Body of pancreas (tissue), 4 donors: ENCODE results near the gene GNAT2. TPM values are rescaled to one million over a fixed set of nuclear protein-coding genes. Genes with fewer than 3 reads are reported as not detected.

ENCODE experiments used
- ATAC-seq: fragments of 150-250 bp; one replicate; pipeline ENCODE4 v1.9.1; 2016
- DNase-seq, 4 donors: peaks; one replicate each; pipeline ENCODE4 v3.0.0-alpha.2; 2019
- H3K27ac ChIP-seq, 4 donors: fragments of 200-600 bp; sonication (generic); 1 replicate in 3 of 4; 2 replicates in 1 of 4; pipeline versions ENCODE4 v1.5.1 to v1.6.1; 2016 to 2019; ENCODE audit warnings: mild to moderate bottlenecking in 1 of 4, mixed read lengths in 1 of 4, moderate library complexity in 1 of 4
- H3K27me3 ChIP-seq, 2 donors: fragments of 200-600 bp; sonication (generic); one replicate each; pipeline ENCODE4 v1.6.0; 2016; ENCODE audit warnings: mild to moderate bottlenecking in 1 of 2
- H3K36me3 ChIP-seq, 2 donors: fragments of 200-600 bp; sonication (generic); replicated peaks in 1 of 2; 2 replicates each; pipeline ENCODE4 v1.5.1; 2016; ENCODE audit warnings: low read depth in 2 of 2; ENCODE audit not compliant: insufficient read depth in 1 of 2
- H3K4me1 ChIP-seq: fragments of 200-600 bp; sonication (generic); one replicate; pipeline ENCODE4 v1.6.0; 2016
- H3K4me3 ChIP-seq, 2 donors: fragments of 200-600 bp; sonication (generic); 1 replicate in 1 of 2; 2 replicates in 1 of 2; pipeline ENCODE4 v1.5.1; 2016 to 2019
- H3K9me3 ChIP-seq, 3 donors: fragments of 200-600 bp; sonication (generic); 1 replicate in 2 of 3; 2 replicates in 1 of 3; pipeline ENCODE4 v1.5.1; 2016
- POLR2A ChIP-seq, 3 donors: fragments of 450-650 bp; IDR thresholded peaks; one replicate each; pipeline ENCODE4 v1.6.1; 2016; ENCODE audit warnings: antibody characterized with exemption in 3 of 3, mild to moderate bottlenecking in 2 of 3
- WGBS, 2 donors: methylation state at CpG; one replicate each; pipeline ENCODE4 v1.1.5; 2017; 5-methylcytosine and 5-hydroxymethylcytosine counted together
- intact Hi-C: fragments of 100-400 bp; cut with DNase I; formaldehyde crosslinking; loops from one replicate; pipeline ENCODE4 v1.15.1; 2023
- total RNA-seq, 2 donors: library from RNA; depleted of rRNA; stranded (reverse); fragments of >200 nt; gene quantifications; one replicate each; pipeline ENCODE4 v1.1.0, GENCODE V29; 2016
- TF ChIP-seq, protein P1 (sequence below), 7 experiments: fragments of 450-650 bp in 4 of 7; fragments of 200-600 bp in 3 of 7; sonication (generic) in 3 of 7; IDR thresholded peaks; one replicate each; pipeline ENCODE4 v1.5.1; 2016 to 2019; ENCODE audit warnings: antibody characterized with exemption in 7 of 7

Gene GNAT2
- total RNA-seq, 2 donors from 2014 or later, result not detected

DNA sequence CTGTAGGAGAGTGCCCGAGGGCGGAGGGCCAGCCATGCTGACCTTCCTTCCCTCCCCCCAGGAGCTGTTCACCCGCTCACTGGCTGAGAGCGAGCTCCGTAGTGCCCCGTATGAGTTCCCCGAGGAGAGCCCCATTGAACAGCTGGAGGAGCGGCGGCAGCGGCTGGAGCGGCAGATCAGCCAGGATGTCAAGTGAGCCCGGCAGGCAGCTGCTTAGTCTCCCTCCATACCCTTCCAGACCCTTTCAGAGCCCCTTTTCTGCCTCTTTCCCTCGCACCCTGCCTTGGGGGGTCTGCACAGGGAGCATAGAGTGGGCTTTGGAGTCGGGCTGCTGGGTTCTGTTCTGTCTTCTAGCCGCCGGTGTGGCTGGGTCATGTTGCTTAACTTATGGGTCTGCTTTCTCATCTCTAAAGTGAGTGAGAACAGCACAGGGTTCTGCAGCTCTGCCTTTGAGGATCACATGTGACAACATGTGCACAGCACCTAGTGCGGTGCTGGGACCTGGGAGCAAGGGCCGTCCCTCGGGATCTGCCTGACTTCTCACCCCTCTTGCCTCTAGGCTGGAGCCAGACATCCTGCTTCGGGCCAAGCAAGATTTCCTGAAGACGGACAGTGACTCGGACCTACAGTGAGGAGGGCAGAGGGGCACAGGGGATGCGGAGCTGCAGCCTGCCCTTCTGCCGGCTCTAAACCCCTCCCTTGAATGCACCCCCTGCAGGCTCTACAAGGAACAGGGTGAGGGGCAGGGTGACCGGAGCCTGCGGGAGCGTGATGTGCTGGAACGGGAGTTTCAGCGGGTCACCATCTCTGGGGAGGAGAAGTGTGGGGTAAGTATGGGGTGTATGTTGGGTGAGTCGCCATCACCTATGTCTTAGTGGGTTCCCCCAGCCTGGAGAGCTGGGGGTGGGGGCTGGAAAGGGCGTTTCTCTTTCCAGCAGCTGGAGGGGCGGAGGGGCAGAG lies 6.5 kb upstream of the GNAT2 start:
- 82 to 83% methylated on average over 31 to 32 of the region's 32 CpGs for WGBS, 2 donors
- no peak for TF ChIP-seq POLR2A (IDR thresholded peaks at IDR 0.05)
- TF ChIP-seq, protein P1, sequence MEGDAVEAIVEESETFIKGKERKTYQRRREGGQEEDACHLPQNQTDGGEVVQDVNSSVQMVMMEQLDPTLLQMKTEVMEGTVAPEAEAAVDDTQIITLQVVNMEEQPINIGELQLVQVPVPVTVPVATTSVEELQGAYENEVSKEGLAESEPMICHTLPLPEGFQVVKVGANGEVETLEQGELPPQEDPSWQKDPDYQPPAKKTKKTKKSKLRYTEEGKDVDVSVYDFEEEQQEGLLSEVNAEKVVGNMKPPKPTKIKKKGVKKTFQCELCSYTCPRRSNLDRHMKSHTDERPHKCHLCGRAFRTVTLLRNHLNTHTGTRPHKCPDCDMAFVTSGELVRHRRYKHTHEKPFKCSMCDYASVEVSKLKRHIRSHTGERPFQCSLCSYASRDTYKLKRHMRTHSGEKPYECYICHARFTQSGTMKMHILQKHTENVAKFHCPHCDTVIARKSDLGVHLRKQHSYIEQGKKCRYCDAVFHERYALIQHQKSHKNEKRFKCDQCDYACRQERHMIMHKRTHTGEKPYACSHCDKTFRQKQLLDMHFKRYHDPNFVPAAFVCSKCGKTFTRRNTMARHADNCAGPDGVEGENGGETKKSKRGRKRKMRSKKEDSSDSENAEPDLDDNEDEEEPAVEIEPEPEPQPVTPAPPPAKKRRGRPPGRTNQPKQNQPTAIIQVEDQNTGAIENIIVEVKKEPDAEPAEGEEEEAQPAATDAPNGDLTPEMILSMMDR (IDR thresholded peaks at IDR 0.05), result no peak
- no peaks in the 10 kb centered on the region for H3K27me3 ChIP-seq
- intact Hi-C loops, result loop anchor here (5.0 kb wide), 1 partner anchor 84 kb away; no protein-coding TSS in a partner anchor
- peaks cover 11 to 20% of the 10 kb centered on the region in 2 donors for H3K36me3 ChIP-seq
- H3K4me3 ChIP-seq, result no peak overlapping the region
- no peak overlapping the region for H3K27ac ChIP-seq
- ATAC-seq, result no peak
- no peak for DNase-seq
- no peaks in the 10 kb centered on the region for H3K9me3 ChIP-seq
- peaks cover 30% of the 10 kb centered on the region for H3K4me1 ChIP-seq

DNA sequence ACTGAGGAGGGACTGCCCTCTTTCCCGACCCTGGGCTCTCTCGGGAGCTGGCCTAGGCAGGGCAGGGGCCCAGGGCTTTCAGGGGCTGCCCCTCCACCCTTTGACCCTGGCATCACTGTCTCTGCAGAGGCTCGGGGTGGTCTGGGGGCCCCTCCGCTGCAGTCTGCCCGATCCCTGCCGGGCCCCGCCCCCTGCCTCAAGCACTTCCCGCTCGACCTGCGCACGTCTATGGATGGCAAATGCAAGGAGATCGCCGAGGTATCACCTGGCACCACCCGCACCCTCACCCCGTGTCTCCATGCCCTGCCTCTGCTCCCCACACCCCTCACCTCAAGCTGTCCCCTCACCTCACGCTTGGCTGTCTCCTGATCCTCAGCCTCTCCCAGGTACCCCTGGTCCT lies 5.8 kb upstream of the GNAT2 start:
- TF ChIP-seq, protein P1 (IDR thresholded peaks at IDR 0.05), result no peak
- TF ChIP-seq POLR2A (IDR thresholded peaks at IDR 0.05), result no peak
- Histone ChIP-seq H3K36me3 (peaks cover 11 to 18% of the 10 kb centered on the region in 2 donors), H3K9me3 (no peaks in the 10 kb centered on the region), H3K27me3 (no peaks in the 10 kb centered on the region), H3K27ac (no peak overlapping the region), H3K4me3 (no peak overlapping the region), H3K4me1 (peaks cover 30% of the 10 kb centered on the region)
- 84 to 88% methylated on average over 16 of the region's 16 CpGs for WGBS, 2 donors
- intact Hi-C loops, result loop anchor here (5.0 kb wide), 1 partner anchor 83 kb away; no protein-coding TSS in a partner anchor
- ATAC-seq (no peak), DNase-seq (no peak)

DNA sequence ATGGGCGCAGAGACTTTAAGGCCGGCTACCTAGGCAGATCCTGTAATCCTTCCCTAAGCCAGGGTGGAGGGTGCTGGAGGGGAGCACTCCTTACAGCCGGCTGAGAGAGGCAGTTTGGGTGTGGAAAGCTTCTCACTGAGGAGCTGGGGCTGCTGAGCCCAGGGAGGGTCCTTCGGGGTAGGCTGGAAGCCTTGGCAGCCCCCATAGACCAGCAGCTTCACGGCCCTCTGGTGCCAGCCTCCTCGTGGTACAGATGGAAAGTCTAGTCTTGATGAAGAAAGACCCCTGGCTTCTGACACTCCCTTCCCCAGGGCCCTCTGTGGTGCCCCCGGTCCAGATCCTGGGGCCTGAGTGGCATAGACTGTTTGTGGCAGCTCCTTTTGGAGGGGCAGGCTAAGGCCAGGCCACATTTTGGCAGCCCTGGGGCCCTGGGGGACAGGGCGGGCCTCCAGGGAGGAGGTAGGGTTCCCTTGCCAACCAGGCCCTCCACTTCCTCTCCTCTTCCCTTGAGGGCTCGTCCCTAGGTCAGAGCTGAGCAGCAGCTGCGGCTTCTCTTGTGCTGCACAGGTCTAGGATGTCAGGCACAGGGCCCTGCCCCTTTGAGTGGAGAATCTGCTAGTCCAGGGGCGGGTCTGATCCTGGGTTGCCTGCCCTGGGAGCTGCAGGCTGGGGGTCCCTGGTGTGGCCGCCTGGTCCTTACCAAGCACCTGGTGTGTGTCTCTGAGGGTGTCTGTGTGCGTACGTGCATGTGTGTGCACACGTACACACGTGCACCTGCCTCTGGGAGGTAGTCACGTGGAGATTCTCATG lies 5.0 kb upstream of the GNAT2 start:
- peaks cover 33% of the 10 kb centered on the region for H3K4me1 ChIP-seq
- intact Hi-C loops, result loop anchor here (5.0 kb wide), 1 partner anchor 82 kb away; no protein-coding TSS in a partner anchor
- no peak overlapping the region for H3K4me3 ChIP-seq
- WGBS, 2 donors, result 83 to 100% methylated on average over 4 to 17 of the region's 17 CpGs
- ATAC-seq (no peak), DNase-seq (no peak)
- peaks cover 10 to 18% of the 10 kb centered on the region in 2 donors for H3K36me3 ChIP-seq
- no peaks in the 10 kb centered on the region for H3K9me3 ChIP-seq
- no peak overlapping the region for H3K27ac ChIP-seq
- no peaks in the 10 kb centered on the region for H3K27me3 ChIP-seq
- TF ChIP-seq, protein P1 (IDR thresholded peaks at IDR 0.05), result no peak
- TF ChIP-seq POLR2A (IDR thresholded peaks at IDR 0.05), result no peak

DNA sequence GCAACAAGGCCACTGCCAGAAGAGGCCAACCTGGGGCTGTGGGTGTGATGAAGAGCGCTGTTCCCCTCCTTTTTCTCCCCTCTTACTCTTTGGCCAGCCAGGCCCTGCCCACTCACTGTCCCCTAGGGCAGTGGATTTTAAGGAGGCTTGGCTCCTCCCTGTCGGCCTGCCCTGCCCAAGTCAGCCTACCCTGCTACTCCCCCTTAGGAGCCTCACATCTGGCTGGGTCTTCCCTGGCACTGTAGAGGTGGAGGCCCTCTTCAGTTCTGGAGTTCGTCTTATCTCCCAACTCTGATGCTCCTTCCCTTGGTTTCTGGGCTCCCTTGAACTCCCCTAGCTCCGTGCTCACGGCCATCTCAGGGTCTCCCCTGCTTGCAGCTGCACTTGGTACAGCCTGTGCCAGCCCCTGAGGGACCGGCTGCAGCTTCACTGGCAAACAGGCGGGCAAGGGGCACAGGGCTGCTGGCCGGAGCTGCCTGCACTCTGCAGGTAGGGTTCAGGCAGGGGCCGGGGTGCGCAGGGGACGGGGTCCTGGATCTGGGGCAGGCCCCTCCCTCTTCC lies 4.3 kb upstream of the GNAT2 start:
- DNase-seq, result no peak
- no peak overlapping the region for H3K27ac ChIP-seq
- no peak overlapping the region for H3K4me3 ChIP-seq
- H3K27me3 ChIP-seq, result no peaks in the 10 kb centered on the region
- intact Hi-C loops, result no loop called here
- peaks cover 4 to 14% of the 10 kb centered on the region in 2 donors for H3K36me3 ChIP-seq
- 73 to 76% methylated on average over 6 to 11 of the region's 11 CpGs for WGBS, 2 donors
- TF ChIP-seq POLR2A (IDR thresholded peaks at IDR 0.05), result no peak
- TF ChIP-seq, protein P1 (IDR thresholded peaks at IDR 0.05), result no peak
- peaks cover 40% of the 10 kb centered on the region for H3K4me1 ChIP-seq
- no peaks in the 10 kb centered on the region for H3K9me3 ChIP-seq
- no peak for ATAC-seq
